C4-2B (cell line): Measurements from ENCODE around the gene BRPF1.

Experiments
- ZFX ChIP-seq: fragments of 450-650 bp; IDR thresholded peaks from 2 replicates; pipeline ENCODE4 v1.6.1; 2017
- TF ChIP-seq, protein P1 (sequence below): fragments of 450-650 bp; conservative IDR thresholded peaks from 2 replicates; pipeline ENCODE4 v1.5.1; 2017; ENCODE audit warnings: mild to moderate bottlenecking

GRCh38 chr3:9683426-9683825 lies 48.1 kb upstream of the BRPF1 start:
- TF ChIP-seq, protein P1, sequence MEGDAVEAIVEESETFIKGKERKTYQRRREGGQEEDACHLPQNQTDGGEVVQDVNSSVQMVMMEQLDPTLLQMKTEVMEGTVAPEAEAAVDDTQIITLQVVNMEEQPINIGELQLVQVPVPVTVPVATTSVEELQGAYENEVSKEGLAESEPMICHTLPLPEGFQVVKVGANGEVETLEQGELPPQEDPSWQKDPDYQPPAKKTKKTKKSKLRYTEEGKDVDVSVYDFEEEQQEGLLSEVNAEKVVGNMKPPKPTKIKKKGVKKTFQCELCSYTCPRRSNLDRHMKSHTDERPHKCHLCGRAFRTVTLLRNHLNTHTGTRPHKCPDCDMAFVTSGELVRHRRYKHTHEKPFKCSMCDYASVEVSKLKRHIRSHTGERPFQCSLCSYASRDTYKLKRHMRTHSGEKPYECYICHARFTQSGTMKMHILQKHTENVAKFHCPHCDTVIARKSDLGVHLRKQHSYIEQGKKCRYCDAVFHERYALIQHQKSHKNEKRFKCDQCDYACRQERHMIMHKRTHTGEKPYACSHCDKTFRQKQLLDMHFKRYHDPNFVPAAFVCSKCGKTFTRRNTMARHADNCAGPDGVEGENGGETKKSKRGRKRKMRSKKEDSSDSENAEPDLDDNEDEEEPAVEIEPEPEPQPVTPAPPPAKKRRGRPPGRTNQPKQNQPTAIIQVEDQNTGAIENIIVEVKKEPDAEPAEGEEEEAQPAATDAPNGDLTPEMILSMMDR: no peak
- TF ChIP-seq ZFX: no peak
